Panc1 (cell line): Measurements from ENCODE around the gene PANK4. TPM values are rescaled to one million over a fixed set of nuclear protein-coding genes. Genes with fewer than 3 reads are reported as not detected.

Experiments
- ATAC-seq: fragments of 200-7000 bp; cut with Tn5 transposase; 2 replicates; pipeline ENCODE4 v1.9.1; 2020; ENCODE audit warnings: mild to moderate bottlenecking, moderate library complexity
- BruUV-seq: library from RNA; stranded (reverse); fragments of 400-500 nt; replicated peaks from 2 replicates; lab custom pipeline; 2021; lab: Mats Ljungman, UMichigan
- CTCF ChIA-PET: fragments of 300-600 bp; sonication (Branson Sonifier 250); formaldehyde crosslinking; loops from one replicate; lab custom pipeline; 2022; ENCODE audit warnings: antibody characterized with exemption; lab: Charles Lee
- POLR2A ChIA-PET: fragments of 300-600 bp; sonication (Branson Sonifier 250); formaldehyde crosslinking; loops from one replicate; lab custom pipeline; 2022; ENCODE audit warnings: antibody characterized with exemption; lab: Charles Lee
- DNase-seq: peaks from one replicate; pipeline ENCODE4 v3.0.0-alpha.2; 2010; ENCODE audit warnings: low read depth, low spot score
- H3K27ac ChIP-seq: 2 replicates; pipeline ENCODE4 v1.5.1; 2011; ENCODE audit warnings: mild to moderate bottlenecking, low read length, inconsistent platforms
- H3K27me3 ChIP-seq: fragments of 200-500 bp; sonication (Bioruptor generic); 2 replicates; pipeline ENCODE4 v1.6.0; 2014; ENCODE audit warnings: low read length, inconsistent platforms; ENCODE audit not compliant: control insufficient read depth, insufficient read depth
- H3K36me3 ChIP-seq: fragments of 200-500 bp; sonication (Bioruptor generic); 2 replicates; pipeline ENCODE4 v1.5.1; 2014; ENCODE audit warnings: inconsistent platforms, mild to moderate bottlenecking, low read length, moderate library complexity; ENCODE audit not compliant: control insufficient read depth, insufficient read depth
- H3K4me1 ChIP-seq: 2 replicates; pipeline ENCODE4 v1.5.1; 2011; ENCODE audit warnings: inconsistent platforms, mild to moderate bottlenecking, low read length, moderate library complexity; ENCODE audit not compliant: control insufficient read depth, insufficient read depth
- H3K4me3 ChIP-seq, 2 experiments: 2 replicates each; pipeline ENCODE4 v1.5.1; 2011 to 2012; ENCODE audit warnings: low read depth in 2 of 2, low read length in 2 of 2, mild to moderate bottlenecking in 2 of 2, inconsistent platforms in 1 of 2, moderate library complexity in 1 of 2
- H3K9me3 ChIP-seq: fragments of 200-500 bp; sonication (Bioruptor generic); 2 replicates; pipeline ENCODE4 v1.5.1; 2014; ENCODE audit warnings: low read depth, mild to moderate bottlenecking, inconsistent platforms, low read length, moderate library complexity; ENCODE audit not compliant: control insufficient read depth, insufficient read depth
- CTCF ChIP-seq: fragments of 450-650 bp; IDR thresholded peaks from 2 replicates; pipeline ENCODE4 v1.5.1; 2017; ENCODE audit warnings: mild to moderate bottlenecking
- POLR2AphosphoS5 ChIP-seq: IDR thresholded peaks from 2 replicates; pipeline ENCODE4 v1.6.1; 2012; ENCODE audit warnings: mild to moderate bottlenecking, low read depth, low read length, moderate library complexity
- REST ChIP-seq, 2 experiments: IDR thresholded peaks; 2 replicates each; pipeline ENCODE4 v1.6.1; 2011 to 2012; ENCODE audit warnings: low read depth in 2 of 2, control low read depth in 1 of 2, low read length in 1 of 2, mild to moderate bottlenecking in 1 of 2, moderate library complexity in 1 of 2; ENCODE audit not compliant: insufficient read depth in 1 of 2
- SIN3A ChIP-seq: IDR thresholded peaks from 2 replicates; pipeline ENCODE4 v1.6.1; 2012; ENCODE audit warnings: low read depth, mild to moderate bottlenecking, low read length, moderate library complexity, borderline replicate concordance; ENCODE audit not compliant: insufficient read depth
- TCF7L2 ChIP-seq: IDR thresholded peaks from 2 replicates; pipeline ENCODE4 v1.6.1; 2011; ENCODE audit warnings: mild to moderate bottlenecking, low read depth, low read length, inconsistent platforms
- in situ Hi-C: cut with HindIII; loops from 2 replicates; pipeline ENCODE4 v1.10.0; 2016; ENCODE audit warnings: low sequenced_read_pairs, low pct_unique_long_range_greater_than_20kb
- intact Hi-C: fragments of 100-400 bp; cut with micrococcal nuclease; formaldehyde crosslinking; loops from one replicate; pipeline ENCODE4 v1.10.0; 2022; ENCODE audit not compliant: unreplicated experiment
- total RNA-seq: library from RNA; stranded (reverse); gene quantifications from one replicate; pipeline ENCODE4 v1.2.1, GENCODE V29; 2021; ENCODE audit not compliant: unreplicated experiment

The PANK4 gene
- total RNA-seq, 1 experiment from 2014 or later = 35.9 TPM

- CTCF ChIA-PET = no interaction called here
- no peak for TF ChIP-seq TCF7L2
Measured at GRCh38 chr1:2519029-2519685, 7.2 kb downstream of the PANK4 start.

GRCh38 chr1:2518528-2518927, 7.9 kb downstream of the PANK4 start:
- no TSS peak for BruUV-seq
- Histone ChIP-seq H3K27me3 (no peaks in the 10 kb centered on the region), H3K4me1 (peaks cover 6% of the 10 kb centered on the region), H3K4me3 (no peak overlapping the region), H3K36me3 (peaks cover 3% of the 10 kb centered on the region), H3K27ac (no peak overlapping the region), H3K9me3 (no peaks in the 10 kb centered on the region)
- no peak for ATAC-seq
- in situ Hi-C loops (no loop called here), intact Hi-C loops (no loop called here)
- POLR2A ChIA-PET = interaction anchor here (0.5 kb wide), 1 partner anchor 8 kb away, joined by 5 read pairs; no protein-coding TSS in a partner anchor
- TF ChIP-seq REST (IDR thresholded peaks at IDR 0.05; ENCODE audit: insufficient read depth in 1 of 2, low read depth in 2 of 2, low read length in 1 of 2) (no peak), TCF7L2 (no peak), CTCF (no peak), POLR2AphosphoS5 (no peak), SIN3A (no peak)
- CTCF ChIA-PET = no interaction called here
- DNase-seq = no peak

More at GRCh38 chr1:2519029-2519685, 7.2 kb downstream of the PANK4 start:
- intact Hi-C loops = no loop called here
- Histone ChIP-seq H3K27ac (no peak overlapping the region), H3K27me3 (no peaks in the 10 kb centered on the region), H3K9me3 (no peaks in the 10 kb centered on the region), H3K36me3 (peaks cover 3% of the 10 kb centered on the region), H3K4me1 (peaks cover 13% of the 10 kb centered on the region), H3K4me3 (no peak overlapping the region)
- POLR2A ChIA-PET = no interaction called here
- in situ Hi-C loops = no loop called here
- DNase-seq (no peak), ATAC-seq (no peak)
- BruUV-seq = no TSS peak

GRCh38 chr1:2517966-2518365, 8.4 kb downstream of the PANK4 start:
- Histone ChIP-seq H3K27ac (no peak overlapping the region), H3K36me3 (peaks cover 3% of the 10 kb centered on the region), H3K4me3 (no peak overlapping the region), H3K27me3 (no peaks in the 10 kb centered on the region), H3K9me3 (no peaks in the 10 kb centered on the region), H3K4me1 (peaks cover under 1% of the 10 kb centered on the region; the same call in 1 of the 2 replicates)
- no TSS peak for BruUV-seq
- in situ Hi-C loops (no loop called here), intact Hi-C loops (no loop called here)
- ATAC-seq = no peak
- DNase-seq = no peak
- TF ChIP-seq SIN3A = no peak
- no peak for TF ChIP-seq TCF7L2
- no peak for TF ChIP-seq POLR2AphosphoS5
- no peak for TF ChIP-seq REST (IDR thresholded peaks at IDR 0.05; ENCODE audit: insufficient read depth in 1 of 2, low read depth in 2 of 2, low read length in 1 of 2)
- no peak for TF ChIP-seq CTCF
- ChIA-PET POLR2A (interaction anchor here (0.5 kb wide), 1 partner anchor 9 kb away, joined by 5 read pairs; no protein-coding TSS in a partner anchor), CTCF (no interaction called here)
